Right lobe of liver (tissue), 4 donors: Measurements from ENCODE around the gene OAS3.

ENCODE experiments used
- CTCF ChIP-seq, 4 donors: fragments of 200-600 bp in 3 of 4; fragments of 450-650 bp in 1 of 4; IDR thresholded peaks; one replicate each; pipeline versions ENCODE4 v1.5.1 to v1.8.0; 2016 to 2022; ENCODE audit warnings: antibody characterized with exemption in 4 of 4, mild to moderate bottlenecking in 2 of 4
- POLR2A ChIP-seq: fragments of 450-650 bp; IDR thresholded peaks from one replicate; pipeline ENCODE4 v1.6.1; 2017; ENCODE audit warnings: antibody characterized with exemption, mild to moderate bottlenecking
- donor health status: DM: no; HTN: no; CAD: no.
- donor health status: DM: no; HTN: no; CAD: no.
- donor health status: DM: no; HTN: yes; CAD: no.

GRCh38 chr12:113006206-113006605, 67.9 kb downstream of the OAS3 start:
- TF ChIP-seq CTCF (IDR thresholded peaks at IDR 0.05) (no peak), POLR2A (no peak)
